Astrocyte (in vitro differentiated cells and primary cell): ENCODE results near the gene NEK6. TPM values are rescaled to one million over a fixed set of nuclear protein-coding genes. Genes with fewer than 3 reads are reported as not detected.

Experiments used
- DNase-seq: peaks from one replicate; pipeline ENCODE4 v3.0.0-alpha.2; 2010; ENCODE audit warnings: low read depth
- FAIRE-seq: peaks from 2 replicates; lab custom pipeline; 2011; peaks lifted over from hg19 to GRCh38; lab: Jason Lieb, UNC
- H2AFZ ChIP-seq: 2 replicates; pipeline ENCODE4 v1.6.0; 2012; ENCODE audit warnings: low read depth, low read length, inconsistent platforms
- H3K27ac ChIP-seq: 2 replicates; pipeline ENCODE4 v1.5.1; 2011; ENCODE audit warnings: low read depth, low read length, inconsistent platforms
- H3K27me3 ChIP-seq: 2 replicates; pipeline ENCODE4 v1.6.0; 2011; ENCODE audit warnings: low read length, inconsistent platforms; ENCODE audit not compliant: insufficient read depth
- H3K36me3 ChIP-seq: 2 replicates; pipeline ENCODE4 v1.5.1; 2011; ENCODE audit warnings: low read length, inconsistent platforms; ENCODE audit not compliant: insufficient read depth
- H3K4me1 ChIP-seq: 2 replicates; pipeline ENCODE4 v1.5.1; 2011; ENCODE audit warnings: low read length, inconsistent platforms; ENCODE audit not compliant: insufficient read depth
- H3K4me2 ChIP-seq: 2 replicates; pipeline ENCODE4 v1.6.0; 2012; ENCODE audit warnings: low read length, inconsistent platforms
- H3K4me3 ChIP-seq: 2 replicates; pipeline ENCODE4 v1.5.1; 2011; ENCODE audit warnings: low read depth, mild to moderate bottlenecking, low read length, inconsistent platforms; ENCODE audit not compliant: insufficient read depth
- H3K79me2 ChIP-seq: 2 replicates; pipeline ENCODE4 v1.6.0; 2012; ENCODE audit warnings: mild to moderate bottlenecking, low read length, inconsistent platforms; ENCODE audit not compliant: insufficient read depth
- H3K9ac ChIP-seq: 2 replicates; pipeline ENCODE4 v1.6.0; 2012; ENCODE audit warnings: mild to moderate bottlenecking, low read length, inconsistent platforms
- H3K9me3 ChIP-seq: 2 replicates; pipeline ENCODE4 v1.5.1; 2012; ENCODE audit warnings: low read depth, mild to moderate bottlenecking, low read length, inconsistent platforms; ENCODE audit not compliant: insufficient read depth
- H4K20me1 ChIP-seq: 2 replicates; pipeline ENCODE4 v1.6.0; 2012; ENCODE audit warnings: low read length, inconsistent platforms; ENCODE audit not compliant: insufficient read depth
- H3K27ac Mint-ChIP-seq: one replicate; pipeline ENCODE4 v1.8.0; 2021; ENCODE audit warnings: mild to moderate bottlenecking, mixed read lengths; ENCODE audit not compliant: unreplicated experiment
- H3K27me3 Mint-ChIP-seq: one replicate; pipeline ENCODE4 v1.8.0; 2021; ENCODE audit warnings: low read depth, mixed read lengths; ENCODE audit not compliant: unreplicated experiment
- H3K36me3 Mint-ChIP-seq: one replicate; pipeline ENCODE4 v1.8.0; 2021; ENCODE audit warnings: low read depth, mixed read lengths; ENCODE audit not compliant: unreplicated experiment
- H3K4me1 Mint-ChIP-seq: one replicate; pipeline ENCODE4 v1.8.0; 2021; ENCODE audit warnings: low read depth, mixed read lengths; ENCODE audit not compliant: unreplicated experiment
- H3K4me3 Mint-ChIP-seq: one replicate; pipeline ENCODE4 v1.8.0; 2021; ENCODE audit warnings: mild to moderate bottlenecking, moderate library complexity, mixed read lengths; ENCODE audit not compliant: unreplicated experiment
- H3K9me3 Mint-ChIP-seq: one replicate; pipeline ENCODE4 v1.8.0; 2021; ENCODE audit warnings: mild to moderate bottlenecking, mixed read lengths; ENCODE audit not compliant: unreplicated experiment
- EZH2 ChIP-seq: IDR thresholded peaks from 2 replicates; pipeline ENCODE4 v1.6.1; 2012; ENCODE audit warnings: mild to moderate bottlenecking, low read length, inconsistent platforms; ENCODE audit not compliant: insufficient read depth
- total RNA-seq: library from RNA; stranded (reverse); gene quantifications from 2 replicates; pipeline ENCODE4 v1.2.1, GENCODE V29; 2021
- TF ChIP-seq, protein P1 (sequence below): IDR thresholded peaks from 2 replicates; pipeline ENCODE4 v1.5.1; 2011; ENCODE audit warnings: low read depth, mild to moderate bottlenecking, inconsistent platforms, low read length, moderate library complexity; ENCODE audit not compliant: insufficient read depth

The NEK6 gene
- total RNA-seq, 1 donor from 2014 or later, result 76.8 TPM

DNA sequence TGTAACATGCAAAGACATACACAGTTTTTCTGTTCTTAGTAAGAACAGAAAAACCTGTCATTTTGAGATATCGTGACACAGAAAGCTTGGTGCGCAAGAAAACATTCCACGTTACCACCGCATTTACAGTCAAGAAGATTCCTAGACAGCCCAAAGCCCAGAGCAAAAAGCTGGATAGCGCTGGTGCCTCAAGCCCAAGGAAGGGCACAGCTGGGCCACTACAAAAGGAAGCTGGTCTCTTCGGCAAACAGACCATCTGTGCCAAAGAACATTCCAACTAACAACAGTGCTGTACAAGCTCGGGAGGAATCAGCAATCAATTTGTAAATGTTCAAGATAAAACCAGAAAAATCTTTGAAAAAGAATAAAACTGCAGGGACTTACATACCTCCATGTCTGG is 126.5 kb downstream of the NEK6 start:
- H3K79me2 ChIP-seq, result peaks cover 88% of the 10 kb centered on the region
- H3K4me1 Mint-ChIP-seq, result peaks cover 42% of the 10 kb centered on the region
- no peak overlapping the region for H3K27ac Mint-ChIP-seq
- no peak overlapping the region for H3K4me2 ChIP-seq
- no peaks in the 10 kb centered on the region for H3K27me3 ChIP-seq
- no peak overlapping the region for H2AFZ ChIP-seq
- no peaks in the 10 kb centered on the region for H3K9me3 ChIP-seq
- no peaks in the 10 kb centered on the region for H3K9me3 Mint-ChIP-seq
- H3K36me3 ChIP-seq, result peaks cover 29% of the 10 kb centered on the region
- no peak overlapping the region for H3K4me3 Mint-ChIP-seq
- no peak for TF ChIP-seq EZH2
- TF ChIP-seq, protein P1, sequence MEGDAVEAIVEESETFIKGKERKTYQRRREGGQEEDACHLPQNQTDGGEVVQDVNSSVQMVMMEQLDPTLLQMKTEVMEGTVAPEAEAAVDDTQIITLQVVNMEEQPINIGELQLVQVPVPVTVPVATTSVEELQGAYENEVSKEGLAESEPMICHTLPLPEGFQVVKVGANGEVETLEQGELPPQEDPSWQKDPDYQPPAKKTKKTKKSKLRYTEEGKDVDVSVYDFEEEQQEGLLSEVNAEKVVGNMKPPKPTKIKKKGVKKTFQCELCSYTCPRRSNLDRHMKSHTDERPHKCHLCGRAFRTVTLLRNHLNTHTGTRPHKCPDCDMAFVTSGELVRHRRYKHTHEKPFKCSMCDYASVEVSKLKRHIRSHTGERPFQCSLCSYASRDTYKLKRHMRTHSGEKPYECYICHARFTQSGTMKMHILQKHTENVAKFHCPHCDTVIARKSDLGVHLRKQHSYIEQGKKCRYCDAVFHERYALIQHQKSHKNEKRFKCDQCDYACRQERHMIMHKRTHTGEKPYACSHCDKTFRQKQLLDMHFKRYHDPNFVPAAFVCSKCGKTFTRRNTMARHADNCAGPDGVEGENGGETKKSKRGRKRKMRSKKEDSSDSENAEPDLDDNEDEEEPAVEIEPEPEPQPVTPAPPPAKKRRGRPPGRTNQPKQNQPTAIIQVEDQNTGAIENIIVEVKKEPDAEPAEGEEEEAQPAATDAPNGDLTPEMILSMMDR, result no peak
- H3K9ac ChIP-seq, result no peak overlapping the region
- FAIRE-seq (no peak), DNase-seq (no peak)
- no peak overlapping the region for H3K4me3 ChIP-seq
- H3K27ac ChIP-seq, result no peak overlapping the region
- H3K36me3 Mint-ChIP-seq, result peaks cover 12% of the 10 kb centered on the region
- peaks cover 15% of the 10 kb centered on the region for H3K4me1 ChIP-seq
- peaks cover 80% of the 10 kb centered on the region for H4K20me1 ChIP-seq
- no peaks in the 10 kb centered on the region for H3K27me3 Mint-ChIP-seq

GRCh38 chr9:124384846-124385245 is 127.1 kb downstream of the NEK6 start:
- no peak overlapping the region for H3K4me3 Mint-ChIP-seq
- H3K4me1 ChIP-seq, result peaks cover 15% of the 10 kb centered on the region
- no peak for DNase-seq
- peaks cover 80% of the 10 kb centered on the region for H4K20me1 ChIP-seq
- no peak overlapping the region for H3K27ac ChIP-seq
- no peak for FAIRE-seq
- H3K36me3 Mint-ChIP-seq, result peaks cover 12% of the 10 kb centered on the region
- H3K79me2 ChIP-seq, result peaks cover 88% of the 10 kb centered on the region
- H3K9me3 Mint-ChIP-seq, result no peaks in the 10 kb centered on the region
- H2AFZ ChIP-seq, result no peak overlapping the region
- H3K27ac Mint-ChIP-seq, result no peak overlapping the region
- no peaks in the 10 kb centered on the region for H3K27me3 Mint-ChIP-seq
- peaks cover 24% of the 10 kb centered on the region for H3K36me3 ChIP-seq
- no peaks in the 10 kb centered on the region for H3K9me3 ChIP-seq
- H3K9ac ChIP-seq, result no peak overlapping the region
- peaks cover 45% of the 10 kb centered on the region for H3K4me1 Mint-ChIP-seq
- H3K4me3 ChIP-seq, result no peak overlapping the region
- no peak overlapping the region for H3K4me2 ChIP-seq
- H3K27me3 ChIP-seq, result no peaks in the 10 kb centered on the region
- TF ChIP-seq EZH2, result no peak
- TF ChIP-seq, protein P1, result no peak

- no peak overlapping the region for H3K4me2 ChIP-seq
- TF ChIP-seq, protein P1, result no peak
- TF ChIP-seq EZH2, result no peak
- no peak overlapping the region for H3K27ac ChIP-seq
- FAIRE-seq, result no peak
- no peak overlapping the region for H2AFZ ChIP-seq
- Mint-ChIP-seq H3K4me3 (no peak overlapping the region), H3K27ac (no peak overlapping the region), H3K27me3 (no peaks in the 10 kb centered on the region), H3K4me1 (peaks cover 49% of the 10 kb centered on the region), H3K9me3 (no peaks in the 10 kb centered on the region), H3K36me3 (peaks cover 12% of the 10 kb centered on the region)
- no peaks in the 10 kb centered on the region for H3K9me3 ChIP-seq
- no peak overlapping the region for H3K9ac ChIP-seq
- peaks cover 16% of the 10 kb centered on the region for H3K4me1 ChIP-seq
- no peak overlapping the region for H3K4me3 ChIP-seq
- peaks cover 83% of the 10 kb centered on the region for H4K20me1 ChIP-seq
- H3K27me3 ChIP-seq, result no peaks in the 10 kb centered on the region
- DNase-seq, result no peak
- H3K79me2 ChIP-seq, result peaks cover 88% of the 10 kb centered on the region
- H3K36me3 ChIP-seq, result peaks cover 21% of the 10 kb centered on the region
Measured at GRCh38 chr9:124385623-124386022, 127.9 kb downstream of the NEK6 start.
